Measurements from ENCODE around the gene SLC25A43. TPM values are rescaled to one million over a fixed set of nuclear protein-coding genes. Genes with fewer than 3 reads are reported as not detected.
A peak's percentile ranks its signal among the peaks of the same experiment; 100 is the strongest.

SLC25A43 gene
- total RNA-seq, 1 experiment from 2014 or later = 25.8 TPM

DNA sequence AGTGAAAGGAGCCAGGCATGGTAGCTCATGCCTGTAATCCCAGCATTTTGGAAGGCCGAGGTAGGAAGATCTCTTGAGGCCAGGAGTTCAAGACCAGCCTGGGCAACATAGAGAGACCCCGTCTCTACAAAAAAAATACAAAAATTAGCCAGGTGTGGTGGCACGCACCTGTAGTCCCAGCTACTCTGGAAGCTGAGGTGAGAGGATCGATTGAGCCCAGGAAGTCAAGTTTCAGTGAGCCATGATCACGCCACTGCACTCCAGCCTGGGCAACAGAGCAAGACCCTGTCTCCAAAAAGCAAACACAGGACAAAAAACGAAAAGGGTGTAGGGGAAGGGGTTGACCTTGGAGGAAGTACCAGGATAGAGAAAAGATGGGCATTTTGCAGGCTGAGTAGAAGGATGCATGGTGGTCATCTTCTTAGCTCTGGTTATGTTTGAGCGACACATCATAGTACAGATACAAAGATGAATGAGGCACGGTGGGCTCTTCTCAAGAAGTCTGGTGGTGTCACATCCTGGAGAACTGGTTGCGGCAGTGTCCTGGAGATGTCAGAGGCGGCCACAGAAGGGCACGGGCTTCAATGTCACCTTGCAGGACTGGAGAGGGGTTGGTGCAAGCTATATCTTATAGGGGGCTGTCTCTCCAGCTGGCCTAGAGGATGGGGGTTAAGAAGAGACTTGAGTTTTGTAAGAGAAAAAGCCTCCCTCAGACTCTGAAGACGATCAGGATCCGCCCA is 101.1 kb downstream of the SLC25A43 start:
- DNase-seq = no peak
- Histone ChIP-seq H3K27ac (ENCODE audit: low read length) (peak overlapping the region; percentile 100; the same call in 1 of the 2 replicates), H3K79me2 (ENCODE audit: low read length) (no peaks in the 10 kb centered on the region), H3F3A (ENCODE audit: low read length, unreplicated experiment) (peaks cover 9% of the 10 kb centered on the region), H3K4me3 (ENCODE audit: low read length) (no peak overlapping the region), H2AFZ (ENCODE audit: low read length) (no peak overlapping the region), H3K4me1 (ENCODE audit: insufficient read depth, low read length) (peaks cover 45% of the 10 kb centered on the region), H3K27me3 (ENCODE audit: low read length) (no peaks in the 10 kb centered on the region), H3K9ac (ENCODE audit: low read length) (no peak overlapping the region), H3K36me3 (ENCODE audit: low read depth, low read length) (no peaks in the 10 kb centered on the region), H4K20me1 (ENCODE audit: low read length) (no peaks in the 10 kb centered on the region), H3K9me2 (replicated peaks; ENCODE audit: low read length) (no peaks in the 10 kb centered on the region), H3K4me2 (ENCODE audit: low read length) (no peak overlapping the region), H3K9me3 (ENCODE audit: low read length) (no peaks in the 10 kb centered on the region)
- POLR2A ChIA-PET (ENCODE audit: unreplicated experiment) = no interaction called here
- TF ChIP-seq, protein P1, sequence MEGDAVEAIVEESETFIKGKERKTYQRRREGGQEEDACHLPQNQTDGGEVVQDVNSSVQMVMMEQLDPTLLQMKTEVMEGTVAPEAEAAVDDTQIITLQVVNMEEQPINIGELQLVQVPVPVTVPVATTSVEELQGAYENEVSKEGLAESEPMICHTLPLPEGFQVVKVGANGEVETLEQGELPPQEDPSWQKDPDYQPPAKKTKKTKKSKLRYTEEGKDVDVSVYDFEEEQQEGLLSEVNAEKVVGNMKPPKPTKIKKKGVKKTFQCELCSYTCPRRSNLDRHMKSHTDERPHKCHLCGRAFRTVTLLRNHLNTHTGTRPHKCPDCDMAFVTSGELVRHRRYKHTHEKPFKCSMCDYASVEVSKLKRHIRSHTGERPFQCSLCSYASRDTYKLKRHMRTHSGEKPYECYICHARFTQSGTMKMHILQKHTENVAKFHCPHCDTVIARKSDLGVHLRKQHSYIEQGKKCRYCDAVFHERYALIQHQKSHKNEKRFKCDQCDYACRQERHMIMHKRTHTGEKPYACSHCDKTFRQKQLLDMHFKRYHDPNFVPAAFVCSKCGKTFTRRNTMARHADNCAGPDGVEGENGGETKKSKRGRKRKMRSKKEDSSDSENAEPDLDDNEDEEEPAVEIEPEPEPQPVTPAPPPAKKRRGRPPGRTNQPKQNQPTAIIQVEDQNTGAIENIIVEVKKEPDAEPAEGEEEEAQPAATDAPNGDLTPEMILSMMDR (conservative IDR thresholded peaks at IDR 0.05; ENCODE audit: low read depth, low read length) = no peak
- TF ChIP-seq EZH2 (IDR thresholded peaks at IDR 0.05; ENCODE audit: low read length, unreplicated experiment) = no peak
- no peak for ATAC-seq
- CTCF ChIA-PET = no interaction called here
- intact Hi-C loops (cut with micrococcal nuclease) = no loop called here
- no TSS peak for BruUV-seq (replicated peaks)

DNA sequence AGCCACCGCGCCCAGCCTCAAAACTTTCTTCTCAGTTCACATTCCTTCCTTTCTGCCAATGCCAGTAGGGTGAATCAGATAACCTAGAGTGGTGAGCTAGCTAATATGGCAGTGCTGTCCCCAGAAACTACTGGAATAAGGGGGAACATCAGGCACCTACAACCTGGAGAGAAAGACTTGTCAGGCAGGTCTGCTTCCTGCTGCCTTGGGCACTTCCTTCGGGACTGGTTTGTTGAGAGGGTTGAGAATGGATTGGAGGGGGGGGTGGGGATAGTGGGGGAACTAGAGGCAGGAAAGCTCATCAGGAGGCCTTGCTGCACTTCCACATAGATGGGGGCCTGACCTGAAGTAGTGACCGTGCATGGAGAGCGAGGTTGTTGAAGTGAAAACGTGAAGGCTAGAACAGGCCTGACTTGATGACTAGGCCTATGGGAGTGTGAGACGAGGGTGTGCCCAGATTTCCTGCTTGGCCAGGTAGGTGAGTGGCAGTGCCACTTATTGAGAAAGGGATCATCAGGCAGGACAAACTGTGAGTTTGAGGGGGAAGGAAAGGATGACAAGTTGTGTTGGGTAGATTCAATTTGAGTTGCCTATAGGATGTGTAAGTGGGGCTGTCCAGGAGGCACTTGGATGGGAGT is 102.5 kb downstream of the SLC25A43 start:
- peak; percentile 47 for DNase-seq
- ATAC-seq = no peak
- BruUV-seq (replicated peaks) = no TSS peak
- H3K9ac ChIP-seq (ENCODE audit: low read length) = peak overlapping the region; percentile 83
- H3F3A ChIP-seq (ENCODE audit: low read length, unreplicated experiment) = peaks cover 9% of the 10 kb centered on the region
- H3K4me3 ChIP-seq (ENCODE audit: low read length) = peak overlapping the region; percentile 39; the same call in 1 of the 2 replicates
- H2AFZ ChIP-seq (ENCODE audit: low read length) = no peak overlapping the region
- H3K27ac ChIP-seq (ENCODE audit: low read length) = peak overlapping the region; percentile 100
- H3K4me1 ChIP-seq (ENCODE audit: insufficient read depth, low read length) = peaks cover 35% of the 10 kb centered on the region
- H3K4me2 ChIP-seq (ENCODE audit: low read length) = peak overlapping the region; percentile 85
- H3K36me3 ChIP-seq (ENCODE audit: low read depth, low read length) = no peaks in the 10 kb centered on the region
- no peaks in the 10 kb centered on the region for H3K79me2 ChIP-seq (ENCODE audit: low read length)
- H3K9me3 ChIP-seq (ENCODE audit: low read length) = no peaks in the 10 kb centered on the region
- TF ChIP-seq EZH2phosphoT487 (IDR thresholded peaks at IDR 0.05; ENCODE audit: borderline replicate concordance, low read length) (no peak), EZH2 (IDR thresholded peaks at IDR 0.05; ENCODE audit: low read length, unreplicated experiment) (no peak)
- TF ChIP-seq, protein P1 (conservative IDR thresholded peaks at IDR 0.05; ENCODE audit: low read depth, low read length) = no peak
- POLR2A ChIA-PET (ENCODE audit: unreplicated experiment) = no interaction called here
- no peaks in the 10 kb centered on the region for H3K9me2 ChIP-seq (replicated peaks; ENCODE audit: low read length)
- no peaks in the 10 kb centered on the region for H3K27me3 ChIP-seq (ENCODE audit: low read length)
- CTCF ChIA-PET = no interaction called here
- no peaks in the 10 kb centered on the region for H4K20me1 ChIP-seq (ENCODE audit: low read length)
- intact Hi-C loops (cut with micrococcal nuclease) = no loop called here

All from PC-3 (cell line).